ENCODE data around the gene HDLBP.

HDLBP gene

GRCh38 chr2:241241669-241242068 lies 73.8 kb downstream of the HDLBP start:
- Histone ChIP-seq H2BK12ac (ENCODE audit: low read length) (no peak overlapping the region), H2BK5ac (ENCODE audit: low read depth, low read length, poor library complexity) (no peak overlapping the region), H4K8ac (ENCODE audit: low read depth, low read length) (no peak overlapping the region), H3K4me2 (ENCODE audit: low read length) (no peak overlapping the region), H2AFZ (ENCODE audit: insufficient read depth, low read length, poor library complexity) (no peak overlapping the region), H3K27me3 (ENCODE audit: insufficient read depth, low read length) (no peaks in the 10 kb centered on the region), H3K79me2 (ENCODE audit: control insufficient read depth, insufficient read depth, low read length, poor library complexity) (no peaks in the 10 kb centered on the region), H2AK5ac (ENCODE audit: low read length) (no peak overlapping the region), H3K18ac (ENCODE audit: low read length) (no peak overlapping the region), H3K4me3 (ENCODE audit: low read depth, low read length) (no peak overlapping the region), H3K14ac (ENCODE audit: low read length) (no peak overlapping the region), H3K36me3 (ENCODE audit: control insufficient read depth in 1 of 2, insufficient read depth in 2 of 2, low read length in 2 of 2) (peaks cover 58 to 81% of the 10 kb centered on the region in 2 experiments), H3K9me3 (ENCODE audit: insufficient read depth, low read depth, low read length) (peaks cover 3% of the 10 kb centered on the region), H3K23ac (ENCODE audit: low read length) (no peak overlapping the region), H3K4me1 (ENCODE audit: control insufficient read depth in 1 of 2, insufficient read depth in 2 of 2, low read length in 2 of 2) (no peaks in the 10 kb centered on the region), H4K12ac (ENCODE audit: low read depth, low read length) (no peak overlapping the region), H3K27ac (ENCODE audit: low read depth, low read length) (no peak overlapping the region), H4K91ac (ENCODE audit: low read depth, low read length) (no peak overlapping the region), H3K4ac (ENCODE audit: low read depth, low read length) (no peak overlapping the region), H3K79me1 (ENCODE audit: low read length) (no peaks in the 10 kb centered on the region), H3K9ac (ENCODE audit: low read length) (no peak overlapping the region), H2BK120ac (ENCODE audit: insufficient read depth, low read length, poor library complexity) (no peak overlapping the region)
- WGBS (ENCODE audit: extremely low coverage, insufficient coverage, insufficient read length), result no CpG with 5 or more reads among the region's 4 CpGs
- DNase-seq, result no peak

GRCh38 chr2:241240320-241241004 lies 75.0 kb downstream of the HDLBP start:
- H3K27me3 ChIP-seq (ENCODE audit: insufficient read depth, low read length), result no peaks in the 10 kb centered on the region
- H3K18ac ChIP-seq (ENCODE audit: low read length), result no peak overlapping the region
- no peak overlapping the region for H4K91ac ChIP-seq (ENCODE audit: low read depth, low read length)
- no peak overlapping the region for H2AK5ac ChIP-seq (ENCODE audit: low read length)
- H3K9me3 ChIP-seq (ENCODE audit: insufficient read depth, low read depth, low read length), result peaks cover 11% of the 10 kb centered on the region
- no peak overlapping the region for H3K4ac ChIP-seq (ENCODE audit: low read depth, low read length)
- H3K4me2 ChIP-seq (ENCODE audit: low read length), result no peak overlapping the region
- no peak overlapping the region for H3K27ac ChIP-seq (ENCODE audit: low read depth, low read length)
- no peak overlapping the region for H3K14ac ChIP-seq (ENCODE audit: low read length)
- H3K36me3 ChIP-seq (ENCODE audit: control insufficient read depth in 1 of 2, insufficient read depth in 2 of 2, low read length in 2 of 2), result peaks cover 66 to 85% of the 10 kb centered on the region in 2 experiments
- no peaks in the 10 kb centered on the region for H3K79me1 ChIP-seq (ENCODE audit: low read length)
- DNase-seq, result no peak
- WGBS (ENCODE audit: extremely low coverage, insufficient coverage, insufficient read length), result no CpG with 5 or more reads among the region's 21 CpGs
- H3K9ac ChIP-seq (ENCODE audit: low read length), result no peak overlapping the region
- no peaks in the 10 kb centered on the region for H3K79me2 ChIP-seq (ENCODE audit: control insufficient read depth, insufficient read depth, low read length, poor library complexity)
- no peak overlapping the region for H2BK120ac ChIP-seq (ENCODE audit: insufficient read depth, low read length, poor library complexity)
- no peak overlapping the region for H3K23ac ChIP-seq (ENCODE audit: low read length)
- no peak overlapping the region for H3K4me3 ChIP-seq (ENCODE audit: low read depth, low read length)
- no peak overlapping the region for H4K8ac ChIP-seq (ENCODE audit: low read depth, low read length)
- no peak overlapping the region for H4K12ac ChIP-seq (ENCODE audit: low read depth, low read length)
- H2BK12ac ChIP-seq (ENCODE audit: low read length), result no peak overlapping the region
- no peaks in the 10 kb centered on the region for H3K4me1 ChIP-seq (ENCODE audit: control insufficient read depth in 1 of 2, insufficient read depth in 2 of 2, low read length in 2 of 2)
- no peak overlapping the region for H2BK5ac ChIP-seq (ENCODE audit: low read depth, low read length, poor library complexity)
- H2AFZ ChIP-seq (ENCODE audit: insufficient read depth, low read length, poor library complexity), result no peak overlapping the region

- H2BK5ac ChIP-seq (ENCODE audit: low read depth, low read length, poor library complexity), result no peak overlapping the region
- no peak overlapping the region for H2AK5ac ChIP-seq (ENCODE audit: low read length)
- no peak overlapping the region for H3K23ac ChIP-seq (ENCODE audit: low read length)
- H3K9ac ChIP-seq (ENCODE audit: low read length), result no peak overlapping the region
- no peaks in the 10 kb centered on the region for H3K79me2 ChIP-seq (ENCODE audit: control insufficient read depth, insufficient read depth, low read length, poor library complexity)
- no peak overlapping the region for H2BK12ac ChIP-seq (ENCODE audit: low read length)
- peaks cover 13% of the 10 kb centered on the region for H3K9me3 ChIP-seq (ENCODE audit: insufficient read depth, low read depth, low read length)
- H4K8ac ChIP-seq (ENCODE audit: low read depth, low read length), result no peak overlapping the region
- no peak overlapping the region for H3K4me2 ChIP-seq (ENCODE audit: low read length)
- no peak overlapping the region for H3K18ac ChIP-seq (ENCODE audit: low read length)
- no peaks in the 10 kb centered on the region for H3K4me1 ChIP-seq (ENCODE audit: control insufficient read depth in 1 of 2, insufficient read depth in 2 of 2, low read length in 2 of 2)
- WGBS (ENCODE audit: extremely low coverage, insufficient coverage, insufficient read length), result no CpG with 5 or more reads among the region's 28 CpGs
- H3K14ac ChIP-seq (ENCODE audit: low read length), result no peak overlapping the region
- no peak overlapping the region for H3K27ac ChIP-seq (ENCODE audit: low read depth, low read length)
- no peak overlapping the region for H2BK120ac ChIP-seq (ENCODE audit: insufficient read depth, low read length, poor library complexity)
- peaks cover 69 to 87% of the 10 kb centered on the region in 2 experiments for H3K36me3 ChIP-seq (ENCODE audit: control insufficient read depth in 1 of 2, insufficient read depth in 2 of 2, low read length in 2 of 2)
- no peaks in the 10 kb centered on the region for H3K27me3 ChIP-seq (ENCODE audit: insufficient read depth, low read length)
- no peaks in the 10 kb centered on the region for H3K79me1 ChIP-seq (ENCODE audit: low read length)
- H4K91ac ChIP-seq (ENCODE audit: low read depth, low read length), result no peak overlapping the region
- DNase-seq, result no peak
- no peak overlapping the region for H2AFZ ChIP-seq (ENCODE audit: insufficient read depth, low read length, poor library complexity)
- H3K4me3 ChIP-seq (ENCODE audit: low read depth, low read length), result no peak overlapping the region
- H3K4ac ChIP-seq (ENCODE audit: low read depth, low read length), result no peak overlapping the region
- H4K12ac ChIP-seq (ENCODE audit: low read depth, low read length), result no peak overlapping the region
Measured at GRCh38 chr2:241239552-241240202, 75.8 kb downstream of the HDLBP start.

- Histone ChIP-seq H3K9ac (ENCODE audit: low read length) (no peak overlapping the region), H4K8ac (ENCODE audit: low read depth, low read length) (no peak overlapping the region), H3K27me3 (ENCODE audit: insufficient read depth, low read length) (no peaks in the 10 kb centered on the region), H3K36me3 (ENCODE audit: control insufficient read depth in 1 of 2, insufficient read depth in 2 of 2, low read length in 2 of 2) (peaks cover 78 to 90% of the 10 kb centered on the region in 2 experiments), H3K18ac (ENCODE audit: low read length) (no peak overlapping the region), H4K12ac (ENCODE audit: low read depth, low read length) (no peak overlapping the region), H3K4me3 (ENCODE audit: low read depth, low read length) (no peak overlapping the region), H3K14ac (ENCODE audit: low read length) (no peak overlapping the region), H3K79me1 (ENCODE audit: low read length) (no peaks in the 10 kb centered on the region), H3K4ac (ENCODE audit: low read depth, low read length) (no peak overlapping the region), H3K4me2 (ENCODE audit: low read length) (no peak overlapping the region), H2BK120ac (ENCODE audit: insufficient read depth, low read length, poor library complexity) (no peak overlapping the region), H3K23ac (ENCODE audit: low read length) (no peak overlapping the region), H2BK5ac (ENCODE audit: low read depth, low read length, poor library complexity) (no peak overlapping the region), H2AFZ (ENCODE audit: insufficient read depth, low read length, poor library complexity) (no peak overlapping the region), H3K4me1 (ENCODE audit: control insufficient read depth in 1 of 2, insufficient read depth in 2 of 2, low read length in 2 of 2) (no peaks in the 10 kb centered on the region), H3K27ac (ENCODE audit: low read depth, low read length) (no peak overlapping the region), H3K79me2 (ENCODE audit: control insufficient read depth, insufficient read depth, low read length, poor library complexity) (no peaks in the 10 kb centered on the region), H2BK12ac (ENCODE audit: low read length) (no peak overlapping the region), H3K9me3 (ENCODE audit: insufficient read depth, low read depth, low read length) (peaks cover 13% of the 10 kb centered on the region), H4K91ac (ENCODE audit: low read depth, low read length) (no peak overlapping the region), H2AK5ac (ENCODE audit: low read length) (no peak overlapping the region)
- WGBS (ENCODE audit: extremely low coverage, insufficient coverage, insufficient read length), result no CpG with 5 or more reads among the region's 5 CpGs
- no peak for DNase-seq
Measured at GRCh38 chr2:241238693-241239198, 76.7 kb downstream of the HDLBP start.
